SK-N-SH (cell line): ENCODE measurements around the gene LIMK1. TPM values are rescaled to one million over a fixed set of nuclear protein-coding genes. Genes with fewer than 3 reads are reported as not detected.
A peak's percentile ranks its signal among the peaks of the same experiment; 100 is the strongest.

ENCODE experiments used
- CTCF ChIA-PET: fragments of 300-600, 350-600 bp; formaldehyde crosslinking; extraction: SDS; loops from one replicate; lab custom pipeline; 2021; lab: Yijun Ruan, JAX
- POLR2A ChIA-PET: fragments of 350-600 bp; sonication (Branson Sonifier 250); formaldehyde crosslinking; extraction: SDS; loops from one replicate; lab custom pipeline; 2020; ENCODE audit warnings: antibody characterized with exemption, inconsistent platforms; lab: Yijun Ruan, JAX
- DNase-seq: peaks from one replicate; pipeline ENCODE4 v3.0.0; 2012
- H2AFZ ChIP-seq: fragments of 200-600 bp; sonication (generic); 2 replicates; pipeline ENCODE4 v1.8.1; 2016; ENCODE audit warnings: antibody characterized with exemption, mild to moderate bottlenecking, low read depth
- H3F3A ChIP-seq: fragments of 200-600 bp; sonication (generic); replicated peaks from 2 replicates; pipeline ENCODE3; 2016; ENCODE audit warnings: antibody characterized with exemption, mild to moderate bottlenecking; ENCODE audit not compliant: insufficient read depth
- H3K27ac ChIP-seq, 2 experiments: fragments of 200-500 bp in 1 of 2; fragments of 200-600 bp in 1 of 2; sonication (Bioruptor generic) in 1 of 2; sonication (generic), shearing (Covaris generic) in 1 of 2; 2 replicates each; pipeline versions ENCODE4 v1.5.1 to v1.6.1; 2014 to 2016; ENCODE audit warnings: low read depth in 2 of 2, inconsistent platforms in 1 of 2, low read length in 1 of 2, mild to moderate bottlenecking in 1 of 2, mixed read lengths in 1 of 2
- H3K27me3 ChIP-seq: fragments of 200-600 bp; sonication (generic), shearing (Covaris generic); 2 replicates; pipeline ENCODE4 v1.6.1; 2016; ENCODE audit warnings: mixed run types; ENCODE audit not compliant: insufficient read depth
- H3K36me3 ChIP-seq, 2 experiments: fragments of 200-500 bp in 1 of 2; fragments of 200-600 bp in 1 of 2; sonication (Bioruptor generic) in 1 of 2; sonication (generic) in 1 of 2; replicated peaks in 1 of 2; 2 replicates each; pipeline versions ENCODE3 to v1.5.1; 2014 to 2016; ENCODE audit warnings: low read length in 1 of 2, mild to moderate bottlenecking in 1 of 2; ENCODE audit not compliant: insufficient read depth in 2 of 2, control insufficient read depth in 1 of 2
- H3K4me1 ChIP-seq, 2 experiments: fragments of 200-500 bp in 1 of 2; fragments of 200-600 bp in 1 of 2; sonication (Bioruptor generic) in 1 of 2; sonication (generic), shearing (Covaris generic) in 1 of 2; 2 replicates each; pipeline versions ENCODE4 v1.5.1 to v1.6.1; 2014 to 2016; ENCODE audit warnings: low read depth in 1 of 2, low read length in 1 of 2, mixed run types in 1 of 2; ENCODE audit not compliant: insufficient read depth in 2 of 2, control insufficient read depth in 1 of 2
- H3K4me2 ChIP-seq: fragments of 200-600 bp; sonication (generic), shearing (Covaris generic); 2 replicates; pipeline ENCODE4 v1.6.1; 2017; ENCODE audit warnings: mixed run types
- H3K4me3 ChIP-seq, 2 experiments: fragments of 200-500 bp in 1 of 2; fragments of 200-600 bp in 1 of 2; sonication (Bioruptor generic) in 1 of 2; sonication (generic), shearing (Covaris generic) in 1 of 2; 2 replicates each; pipeline versions ENCODE4 v1.5.1 to v1.8.1; 2014 to 2016; ENCODE audit warnings: low read depth in 2 of 2, inconsistent platforms in 1 of 2, low read length in 1 of 2, mild to moderate bottlenecking in 1 of 2, mixed read lengths in 1 of 2, moderate library complexity in 1 of 2
- H3K79me2 ChIP-seq: fragments of 200-600 bp; sonication (generic); 2 replicates; pipeline ENCODE4 v1.8.1; 2017; ENCODE audit warnings: mild to moderate bottlenecking; ENCODE audit not compliant: insufficient read depth
- H3K9ac ChIP-seq: fragments of 200-600 bp; sonication (generic); 2 replicates; pipeline ENCODE4 v1.6.1; 2017; ENCODE audit warnings: mixed run types
- H3K9me2 ChIP-seq: fragments of 200-600 bp; sonication (generic); 2 replicates; pipeline ENCODE4 v1.6.1; 2017; ENCODE audit warnings: mixed run types
- H3K9me3 ChIP-seq: fragments of 200-600 bp; sonication (generic); 2 replicates; pipeline ENCODE4 v1.6.1; 2017; ENCODE audit warnings: mixed run types, mild to moderate bottlenecking, moderate library complexity
- H4K20me1 ChIP-seq: fragments of 200-600 bp; sonication (generic); 2 replicates; pipeline ENCODE4 v1.6.1; 2017; ENCODE audit warnings: mild to moderate bottlenecking, mixed run types; ENCODE audit not compliant: insufficient read depth
- EP300 ChIP-seq, 2 experiments: IDR thresholded peaks; 2 replicates each; pipeline versions ENCODE4 v1.4.0 to v1.6.1; 2012; ENCODE audit warnings: borderline replicate concordance in 1 of 2, low read depth in 1 of 2, low read length in 1 of 2
- FOXM1 ChIP-seq: IDR thresholded peaks from 2 replicates; pipeline ENCODE4 v1.4.0; 2012; ENCODE audit warnings: low read depth, mild to moderate bottlenecking
- MXI1 ChIP-seq: IDR thresholded peaks from 2 replicates; pipeline ENCODE4 v1.6.1; 2012; ENCODE audit warnings: mild to moderate bottlenecking, low read depth, low read length, improper control_type of control experiment
- NFIC ChIP-seq: IDR thresholded peaks from 2 replicates; pipeline ENCODE4 v1.4.0; 2012; ENCODE audit warnings: borderline replicate concordance
- PBX3 ChIP-seq: IDR thresholded peaks from 2 replicates; pipeline ENCODE4; 2012
- SMC3 ChIP-seq: IDR thresholded peaks from 2 replicates; pipeline ENCODE4 v1.6.1; 2012; ENCODE audit warnings: low read depth, low read length, improper control_type of control experiment
- TCF12 ChIP-seq: IDR thresholded peaks from 2 replicates; pipeline ENCODE4 v1.4.0; 2012
- WGBS: methylation state at CpG from one replicate; pipeline ENCODE4 v1.1.6; 2017; ENCODE audit warnings: low lambda C conversion rate; 5-methylcytosine and 5-hydroxymethylcytosine counted together
- polyA plus RNA-seq, 3 experiments: library from polyadenylated mRNA; depleted of rRNA; stranded (reverse); fragments of >200 nt; gene quantifications; 2 replicates each; pipeline ENCODE4 v1.2.3, GENCODE V29; 2012

LIMK1 gene
- polyA plus RNA-seq, 1 of the 3 experiments (the other 2 are of a cell fraction) = 86.6 TPM

GRCh38 chr7:74040101-74040790 is 43.4 kb upstream of the LIMK1 start:
- H2AFZ ChIP-seq = no peak overlapping the region
- ChIA-PET CTCF (interaction anchor here (0.8 to 12.6 kb wide), 3 partner anchors 14 to 434 kb away, joined by 3 to 107 read pairs (median 4); partner anchors contain the start of gene ELN), POLR2A (interaction anchor here (1.6 kb wide), 1 partner anchor 14 kb away, joined by 4 read pairs; no protein-coding TSS in a partner anchor)
- WGBS = 94% methylated on average over 13 of the region's 13 CpGs
- no peak for DNase-seq
- H3K27me3 ChIP-seq = no peaks in the 10 kb centered on the region
- H3K4me3 ChIP-seq = no peak overlapping the region
- peaks cover 11% of the 10 kb centered on the region for H3F3A ChIP-seq
- H3K4me2 ChIP-seq = no peak overlapping the region
- H3K36me3 ChIP-seq = no peaks in the 10 kb centered on the region
- H3K27ac ChIP-seq = peak overlapping the region in 1 of 2 experiments; percentile 99; a peak in 2 of 4 replicates
- H3K79me2 ChIP-seq = no peaks in the 10 kb centered on the region
- no peaks in the 10 kb centered on the region for H3K9me3 ChIP-seq
- no peaks in the 10 kb centered on the region for H3K9me2 ChIP-seq
- no peaks in the 10 kb centered on the region for H4K20me1 ChIP-seq
- 0 out of 4 replicates have a peak, but pooled peaks of 1 of the 2 experiments have one; percentile 5 for TF ChIP-seq EP300 (IDR thresholded peaks at IDR 0.05; ENCODE audit: borderline replicate concordance in 1 of 2, low read depth in 1 of 2, low read length in 1 of 2)
- no peak for TF ChIP-seq PBX3
- H3K4me1 ChIP-seq = peaks cover 20 to 73% of the 10 kb centered on the region in 2 experiments
- no peak overlapping the region for H3K9ac ChIP-seq

GRCh38 chr7:74040791-74041520 is 42.6 kb upstream of the LIMK1 start:
- Histone ChIP-seq H3K79me2 (no peaks in the 10 kb centered on the region), H2AFZ (no peak overlapping the region), H3K9ac (no peak overlapping the region), H3K9me3 (no peaks in the 10 kb centered on the region), H3K27me3 (no peaks in the 10 kb centered on the region), H3K4me2 (no peak overlapping the region), H3K4me1 (peaks cover 20 to 74% of the 10 kb centered on the region in 2 experiments), H4K20me1 (no peaks in the 10 kb centered on the region), H3K36me3 (no peaks in the 10 kb centered on the region), H3F3A (peaks cover 10% of the 10 kb centered on the region), H3K4me3 (no peak overlapping the region), H3K9me2 (no peaks in the 10 kb centered on the region), H3K27ac (peak overlapping the region in 1 of 2 experiments; percentile 99; a peak in 2 of 4 replicates)
- DNase-seq = no peak
- CTCF ChIA-PET = interaction anchor here (1.0 to 12.6 kb wide), 5 partner anchors 11 to 162 kb away, joined by 3 to 107 read pairs (median 3); partner anchors contain the start of gene ELN
- TF ChIP-seq TCF12 (no peak), MXI1 (no peak), NFIC (no peak), FOXM1 (no peak), SMC3 (no peak)
- POLR2A ChIA-PET = no interaction called here
- WGBS = 92% methylated on average over 12 of the region's 12 CpGs
